Stomach (tissue), 9 donors: ENCODE data around the gene ANK2. TPM values are rescaled to one million over a fixed set of nuclear protein-coding genes. Genes with fewer than 3 reads are reported as not detected.

Source experiments
- DNase-seq, 2 donors: peaks; one replicate each; pipeline versions ENCODE4 v3.0.0 to v3.0.0-alpha.2; 2013 to 2019
- H3K27ac ChIP-seq, 5 donors: fragments of 200-600 bp in 4 of 5; sonication (generic) in 4 of 5; one replicate each; pipeline ENCODE4 v1.5.1; 2013 to 2019; ENCODE audit warnings: mild to moderate bottlenecking in 1 of 5, moderate library complexity in 1 of 5
- H3K27me3 ChIP-seq, 3 donors: fragments of 200-600 bp; sonication (generic); one replicate each; pipeline ENCODE4 v1.5.1; 2017 to 2019; ENCODE audit warnings: mixed run types in 1 of 3
- H3K36me3 ChIP-seq, 4 donors: fragments of 200-600 bp; sonication (generic); 1 replicate in 3 of 4; 2 replicates in 1 of 4; pipeline ENCODE4 v1.5.1; 2016 to 2019
- H3K4me1 ChIP-seq, 4 donors: fragments of 200-600 bp; sonication (generic); one replicate each; pipeline ENCODE4 v1.5.1; 2016 to 2019
- H3K4me3 ChIP-seq, 4 donors: fragments of 200-600 bp; sonication (generic) in 3 of 4; one replicate each; pipeline ENCODE4 v1.5.1; 2016 to 2019; ENCODE audit warnings: mild to moderate bottlenecking in 1 of 4
- H3K9me3 ChIP-seq, 4 donors: fragments of 200-600 bp; sonication (generic); one replicate each; pipeline ENCODE4 v1.5.1; 2016 to 2019
- CTCF ChIP-seq, 7 experiments: fragments of 450-650 bp in 4 of 7; fragments of 200-600 bp in 3 of 7; sonication (generic) in 3 of 7; IDR thresholded peaks; one replicate each; pipeline ENCODE4 v1.5.1; 2016 to 2019; ENCODE audit warnings: antibody characterized with exemption in 7 of 7, control low read depth in 2 of 7, mild to moderate bottlenecking in 1 of 7
- EP300 ChIP-seq: sonication (generic); formaldehyde crosslinking; IDR thresholded peaks from one replicate; pipeline ENCODE4 v1.6.1; 2017; ENCODE audit warnings: antibody characterized with exemption
- POLR2A ChIP-seq, 4 donors: fragments of 450-650 bp; IDR thresholded peaks; one replicate each; pipeline ENCODE4 v1.6.1; 2016; ENCODE audit warnings: antibody characterized with exemption in 4 of 4, control low read depth in 2 of 4, mild to moderate bottlenecking in 1 of 4, moderate library complexity in 1 of 4
- POLR2AphosphoS5 ChIP-seq, 3 donors: sonication (generic); formaldehyde crosslinking; IDR thresholded peaks; one replicate each; pipeline ENCODE4 v1.6.1; 2016; ENCODE audit warnings: antibody characterized with exemption in 3 of 3
- WGBS, 5 donors: extraction: QIAGEN DNeasy Blood & Tissue Kit in 3 of 5; methylation state at CpG; one replicate each; pipeline versions ENCODE4 v1.1.5 to v1.1.7; 2013 to 2018; 5-methylcytosine and 5-hydroxymethylcytosine counted together
- intact Hi-C: fragments of 100-400 bp; cut with DNase I; formaldehyde crosslinking; loops from one replicate; pipeline ENCODE4 v1.15.1; 2023; ENCODE audit warnings: low total_unique reads
- polyA plus RNA-seq, 3 donors: library from polyadenylated mRNA; stranded (reverse); fragments of 200-250 nt; gene quantifications; one replicate each; pipeline ENCODE4 v1.2.3, GENCODE V29; 2013
- total RNA-seq, 5 donors: library from RNA; depleted of rRNA; stranded (reverse); fragments of >200 nt; gene quantifications; one replicate each; pipeline versions ENCODE4 v1.1.0 to v1.2.3, GENCODE V29; 2014 to 2016
- donor health status: healthy with polysubstance abuse.
- donor health status: Bipolar disorder and iron deficiency.
- donor health status: healthy.

ANK2 gene
- total and polyA plus RNA-seq, 8 donors: 1.9 to 123 (median 13.8) TPM

- no peaks in the 10 kb centered on the region for H3K27me3 ChIP-seq
- peak in 1 of 3 donors; percentile 45 for TF ChIP-seq POLR2AphosphoS5 (IDR thresholded peaks at IDR 0.05)
- TF ChIP-seq EP300: no peak
- TF ChIP-seq CTCF (IDR thresholded peaks at IDR 0.05): no peak
- peaks cover 11 to 37% (median 22%) of the 10 kb centered on the region in 4 donors for H3K4me1 ChIP-seq
- peak overlapping the region in 3 of 5 donors; percentile 3 to 33 (median 24) for H3K27ac ChIP-seq
- peak in 1 of 2 donors; percentile 76 for DNase-seq
- intact Hi-C loops: no loop called here
- H3K9me3 ChIP-seq: no peaks in the 10 kb centered on the region
- H3K4me3 ChIP-seq: no peak overlapping the region
- no peaks in the 10 kb centered on the region for H3K36me3 ChIP-seq
- WGBS, 5 donors: 9 to 23% (median 20%) methylated on average over 3 of the region's 3 CpGs
Measured at GRCh38 chr4:113141901-113142346, 92.5 kb downstream of the ANK2 start.

- H3K36me3 ChIP-seq: no peaks in the 10 kb centered on the region
- WGBS, 5 donors: 45 to 76% (median 48%) methylated on average over 3 of the region's 3 CpGs
- no peak overlapping the region for H3K4me3 ChIP-seq
- TF ChIP-seq POLR2AphosphoS5 (IDR thresholded peaks at IDR 0.05) (no peak), POLR2A (IDR thresholded peaks at IDR 0.05) (no peak), CTCF (IDR thresholded peaks at IDR 0.05) (no peak)
- peak overlapping the region in 3 of 5 donors; percentile 3 to 33 (median 24) for H3K27ac ChIP-seq
- intact Hi-C loops: no loop called here
- H3K27me3 ChIP-seq: no peaks in the 10 kb centered on the region
- no peaks in the 10 kb centered on the region for H3K9me3 ChIP-seq
- H3K4me1 ChIP-seq: peaks cover 11 to 40% (median 24%) of the 10 kb centered on the region in 4 donors
- no peak for DNase-seq
Measured at GRCh38 chr4:113142351-113142750, 92.9 kb downstream of the ANK2 start.

GRCh38 chr4:113144091-113144490, 94.6 kb downstream of the ANK2 start:
- WGBS, 5 donors: 69 to 83% (median 78%) methylated on average over 2 of the region's 2 CpGs
- Histone ChIP-seq H3K4me3 (no peak overlapping the region), H3K27ac (no peak overlapping the region), H3K27me3 (no peaks in the 10 kb centered on the region), H3K4me1 (peaks cover 13 to 47% (median 29%) of the 10 kb centered on the region in 4 donors), H3K36me3 (no peaks in the 10 kb centered on the region), H3K9me3 (no peaks in the 10 kb centered on the region)
- TF ChIP-seq POLR2AphosphoS5 (IDR thresholded peaks at IDR 0.05) (no peak), EP300 (no peak), POLR2A (IDR thresholded peaks at IDR 0.05) (no peak), CTCF (IDR thresholded peaks at IDR 0.05) (no peak)
- intact Hi-C loops: no loop called here
- DNase-seq: no peak

GRCh38 chr4:113145147-113145518, 95.7 kb downstream of the ANK2 start:
- Histone ChIP-seq H3K4me3 (no peak overlapping the region), H3K27me3 (no peaks in the 10 kb centered on the region), H3K27ac (peak overlapping the region in 1 of 5 donors; percentile 85), H3K4me1 (peaks cover 13 to 47% (median 30%) of the 10 kb centered on the region in 4 donors), H3K9me3 (no peaks in the 10 kb centered on the region), H3K36me3 (no peaks in the 10 kb centered on the region)
- TF ChIP-seq POLR2A (IDR thresholded peaks at IDR 0.05) (no peak), EP300 (no peak), POLR2AphosphoS5 (IDR thresholded peaks at IDR 0.05) (no peak), CTCF (IDR thresholded peaks at IDR 0.05) (no peak)
- intact Hi-C loops: no loop called here
- WGBS, 5 donors: 77 to 94% (median 85%) methylated on average over 1 of the region's 1 CpG
- no peak for DNase-seq
